ENCODE measurements around the gene BCAR3. TPM values are rescaled to one million over a fixed set of nuclear protein-coding genes. Genes with fewer than 3 reads are reported as not detected.

The BCAR3 gene
- total RNA-seq, 1 donor from 2014 or later = 11.7 TPM

- Mint-ChIP-seq H3K36me3 (no peaks in the 10 kb centered on the region), H3K27me3 (ENCODE audit: insufficient read depth, low read depth) (peaks cover 4% of the 10 kb centered on the region), H3K4me1 (peaks cover 19% of the 10 kb centered on the region), H3K9me3 (peaks cover 7% of the 10 kb centered on the region), H3K27ac (peak overlapping the region; percentile 89), H3K4me3 (no peak overlapping the region)
- no peak overlapping the region for H3K4me3 ChIP-seq
- no peak overlapping the region for H3K9ac ChIP-seq
- H3F3A ChIP-seq (ENCODE audit: low read depth) = no peaks in the 10 kb centered on the region
- no peaks in the 10 kb centered on the region for H3K36me3 ChIP-seq
- peaks cover 15% of the 10 kb centered on the region for H3K4me1 ChIP-seq
- H3K27me3 ChIP-seq = no peaks in the 10 kb centered on the region
- no peaks in the 10 kb centered on the region for H3K79me2 ChIP-seq (ENCODE audit: low read depth)
- DNase-seq (ENCODE audit: low spot score) = no peak
- no peaks in the 10 kb centered on the region for H3K9me3 ChIP-seq (ENCODE audit: low read depth)
- peaks cover 6% of the 10 kb centered on the region for H4K20me1 ChIP-seq (ENCODE audit: low read depth)
- H2AFZ ChIP-seq (replicated peaks) = no peak overlapping the region
- no peak overlapping the region for H3K4me2 ChIP-seq
- TF ChIP-seq EZH2 (IDR thresholded peaks at IDR 0.05) = no peak
- TF ChIP-seq CTCF (IDR thresholded peaks at IDR 0.05) = no peak
- no peak for TF ChIP-seq EZH2phosphoT487 (IDR thresholded peaks at IDR 0.05)
- no peak overlapping the region for H3K27ac ChIP-seq
These were observed 83.2 kb downstream of the BCAR3 start for GRCh38 chr1:93598396-93598795.

- H3K79me2 ChIP-seq (ENCODE audit: low read depth) = no peaks in the 10 kb centered on the region
- peaks cover 6% of the 10 kb centered on the region for H4K20me1 ChIP-seq (ENCODE audit: low read depth)
- no peak overlapping the region for H3K27ac ChIP-seq
- DNase-seq (ENCODE audit: low spot score) = no peak
- Mint-ChIP-seq H3K4me3 (no peak overlapping the region), H3K27ac (no peak overlapping the region), H3K27me3 (ENCODE audit: insufficient read depth, low read depth) (peaks cover 4% of the 10 kb centered on the region), H3K36me3 (no peaks in the 10 kb centered on the region), H3K9me3 (peaks cover 7% of the 10 kb centered on the region), H3K4me1 (peaks cover 19% of the 10 kb centered on the region)
- H3K4me3 ChIP-seq = no peak overlapping the region
- no peaks in the 10 kb centered on the region for H3K9me3 ChIP-seq (ENCODE audit: low read depth)
- no peak for TF ChIP-seq EZH2phosphoT487 (IDR thresholded peaks at IDR 0.05)
- no peak for TF ChIP-seq CTCF (IDR thresholded peaks at IDR 0.05)
- TF ChIP-seq EZH2 (IDR thresholded peaks at IDR 0.05) = no peak
- H3F3A ChIP-seq (ENCODE audit: low read depth) = no peaks in the 10 kb centered on the region
- no peaks in the 10 kb centered on the region for H3K27me3 ChIP-seq
- H3K4me1 ChIP-seq = peaks cover 15% of the 10 kb centered on the region
- no peak overlapping the region for H3K4me2 ChIP-seq
- no peak overlapping the region for H2AFZ ChIP-seq (replicated peaks)
- H3K9ac ChIP-seq = no peak overlapping the region
- H3K36me3 ChIP-seq = no peaks in the 10 kb centered on the region
These were observed 83.9 kb downstream of the BCAR3 start for GRCh38 chr1:93597709-93598108.

GRCh38 chr1:93596329-93597089 is 85.1 kb downstream of the BCAR3 start:
- Mint-ChIP-seq H3K9me3 (peaks cover under 1% of the 10 kb centered on the region), H3K4me3 (no peak overlapping the region), H3K27me3 (ENCODE audit: insufficient read depth, low read depth) (peaks cover 4% of the 10 kb centered on the region), H3K36me3 (peaks cover 1% of the 10 kb centered on the region), H3K4me1 (peaks cover 27% of the 10 kb centered on the region), H3K27ac (no peak overlapping the region)
- no peak overlapping the region for H3K9ac ChIP-seq
- no peak overlapping the region for H2AFZ ChIP-seq (replicated peaks)
- no peaks in the 10 kb centered on the region for H3K9me3 ChIP-seq (ENCODE audit: low read depth)
- peaks cover 6% of the 10 kb centered on the region for H4K20me1 ChIP-seq (ENCODE audit: low read depth)
- no peak for DNase-seq (ENCODE audit: low spot score)
- no peaks in the 10 kb centered on the region for H3F3A ChIP-seq (ENCODE audit: low read depth)
- no peaks in the 10 kb centered on the region for H3K27me3 ChIP-seq
- no peak overlapping the region for H3K4me3 ChIP-seq
- no peak for TF ChIP-seq CTCF (IDR thresholded peaks at IDR 0.05)
- H3K4me2 ChIP-seq = no peak overlapping the region
- H3K4me1 ChIP-seq = peaks cover 15% of the 10 kb centered on the region
- no peaks in the 10 kb centered on the region for H3K79me2 ChIP-seq (ENCODE audit: low read depth)
- no peaks in the 10 kb centered on the region for H3K36me3 ChIP-seq
- no peak overlapping the region for H3K27ac ChIP-seq
